Activated T-cell treated with anti-CD3 and anti-CD28 coated beads, Interleukin-2, amount 50 U/mL, for 4 hours (primary cell): ENCODE measurements around the gene TADA2A. TPM values are rescaled to one million over a fixed set of nuclear protein-coding genes. Genes with fewer than 3 reads are reported as not detected.

ENCODE experiments used
- ATAC-seq, 2 donors: fragments of 200-7000 bp; cut with Tn5 transposase; one replicate each; pipeline ENCODE4 v1.10.0; 2021
- DNase-seq: peaks from one replicate; pipeline ENCODE4 v3.0.0-alpha.2; 2020
- H3K27me3 Mint-ChIP-seq: one replicate; pipeline ENCODE4 v1.8.0; 2021; ENCODE audit warnings: low read depth, mixed read lengths
- H3K36me3 Mint-ChIP-seq: one replicate; pipeline ENCODE4 v1.8.0; 2022; ENCODE audit warnings: mixed read lengths; ENCODE audit not compliant: insufficient read depth
- H3K4me1 Mint-ChIP-seq: one replicate; pipeline ENCODE4 v1.8.0; 2021; ENCODE audit warnings: low read depth, mixed read lengths
- H3K4me3 Mint-ChIP-seq: one replicate; pipeline ENCODE4 v1.8.0; 2021; ENCODE audit warnings: mild to moderate bottlenecking, moderate library complexity, mixed read lengths
- H3K9me3 Mint-ChIP-seq: one replicate; pipeline ENCODE4 v1.8.0; 2021; ENCODE audit warnings: mixed read lengths
- total RNA-seq, 3 donors: library from RNA; stranded (reverse); gene quantifications; one replicate each; pipeline ENCODE4 v1.2.1, GENCODE V29; 2021

TADA2A gene
- total RNA-seq, 3 donors from 2014 or later, result 38.8 to 39.6 (median 39.3) TPM

DNA sequence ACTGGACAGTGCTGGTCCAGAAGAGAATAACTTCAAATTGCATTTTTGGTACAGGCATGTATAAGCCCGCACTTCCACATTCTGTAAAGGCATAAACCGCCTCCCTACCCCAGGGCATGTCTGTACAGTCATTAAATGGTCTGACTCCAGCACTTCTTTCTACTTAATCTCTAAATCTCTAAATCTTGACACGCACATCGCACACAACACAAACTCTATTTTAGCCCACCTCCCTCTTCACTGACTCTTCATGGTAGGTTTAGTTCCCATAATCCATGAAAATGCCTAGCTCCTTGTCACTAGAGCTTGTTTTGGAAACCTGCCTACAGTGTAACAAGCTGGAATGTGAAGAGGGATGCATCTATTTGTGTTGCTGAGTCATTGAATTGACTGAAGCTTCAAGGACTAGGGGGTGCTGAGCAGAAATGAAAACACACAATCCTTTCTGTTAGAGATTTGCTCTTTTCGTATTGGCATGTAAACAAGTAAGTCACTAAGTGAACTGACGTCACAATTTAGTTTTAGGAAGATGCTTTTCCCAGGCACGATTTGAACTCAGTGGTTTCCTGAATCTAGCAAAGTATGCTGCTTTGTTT lies 81.4 kb downstream of the TADA2A start:
- DNase-seq, result no peak
- H3K27me3 Mint-ChIP-seq, result no peaks in the 10 kb centered on the region

DNA sequence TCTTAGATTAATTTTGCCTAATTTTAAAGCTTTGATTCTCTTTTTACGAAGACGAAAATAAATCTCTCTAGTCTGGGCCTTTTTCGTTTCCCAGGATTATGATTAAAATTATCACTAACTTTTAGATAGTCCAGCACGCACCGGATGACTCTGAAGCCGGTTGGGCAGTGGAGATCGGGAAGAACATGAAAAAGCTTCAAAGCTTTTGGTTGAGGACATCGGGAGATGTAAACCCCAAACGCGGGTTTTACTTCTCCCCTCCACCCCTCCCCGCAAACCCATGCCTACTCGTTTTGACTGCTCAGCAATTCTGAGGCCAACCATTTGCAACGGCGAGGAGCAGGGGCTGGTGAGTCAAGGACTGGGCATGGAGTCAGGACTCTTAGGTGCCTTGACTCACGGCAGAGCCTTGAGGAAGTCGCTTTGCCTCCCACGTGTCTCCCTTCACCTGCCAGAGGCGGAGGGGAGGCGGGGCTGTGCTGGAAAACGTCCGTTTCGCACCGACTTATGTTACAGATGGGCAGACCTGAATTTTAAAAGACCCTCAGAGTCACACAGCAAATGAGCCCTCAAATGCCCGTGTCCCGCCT lies 82.0 kb downstream of the TADA2A start:
- Mint-ChIP-seq H3K27me3 (no peaks in the 10 kb centered on the region), H3K36me3 (peaks cover 2% of the 10 kb centered on the region), H3K9me3 (no peaks in the 10 kb centered on the region), H3K4me1 (peaks cover 34% of the 10 kb centered on the region), H3K4me3 (peak overlapping the region; percentile 90)
- DNase-seq, result peak; percentile 64
- peak; percentile 49 to 58 for ATAC-seq

More for the DNA sequence above, 81.4 kb downstream of the TADA2A start:
- no peak for ATAC-seq
- no peaks in the 10 kb centered on the region for H3K9me3 Mint-ChIP-seq
- peaks cover 34% of the 10 kb centered on the region for H3K4me1 Mint-ChIP-seq
- peaks cover 2% of the 10 kb centered on the region for H3K36me3 Mint-ChIP-seq
- peak overlapping the region; percentile 90 for H3K4me3 Mint-ChIP-seq

GRCh38 chr17:37489197-37490001 lies 82.7 kb downstream of the TADA2A start, which contains the start of gene DUSP14:
TSS of gene DUSP14 (plus strand) at chr17:37489891. CDS start at chr17:37512273, 22,382 bp downstream.
- ATAC-seq (peak; percentile 84 to 85), DNase-seq (peak; percentile 78)
- H3K27me3 Mint-ChIP-seq, result no peaks in the 10 kb centered on the region
- no peaks in the 10 kb centered on the region for H3K9me3 Mint-ChIP-seq
- H3K4me1 Mint-ChIP-seq, result peaks cover 34% of the 10 kb centered on the region
- H3K4me3 Mint-ChIP-seq, result peak within 1 kb of the TSS; percentile 92
- no peaks in the 10 kb centered on the region for H3K36me3 Mint-ChIP-seq

DNA sequence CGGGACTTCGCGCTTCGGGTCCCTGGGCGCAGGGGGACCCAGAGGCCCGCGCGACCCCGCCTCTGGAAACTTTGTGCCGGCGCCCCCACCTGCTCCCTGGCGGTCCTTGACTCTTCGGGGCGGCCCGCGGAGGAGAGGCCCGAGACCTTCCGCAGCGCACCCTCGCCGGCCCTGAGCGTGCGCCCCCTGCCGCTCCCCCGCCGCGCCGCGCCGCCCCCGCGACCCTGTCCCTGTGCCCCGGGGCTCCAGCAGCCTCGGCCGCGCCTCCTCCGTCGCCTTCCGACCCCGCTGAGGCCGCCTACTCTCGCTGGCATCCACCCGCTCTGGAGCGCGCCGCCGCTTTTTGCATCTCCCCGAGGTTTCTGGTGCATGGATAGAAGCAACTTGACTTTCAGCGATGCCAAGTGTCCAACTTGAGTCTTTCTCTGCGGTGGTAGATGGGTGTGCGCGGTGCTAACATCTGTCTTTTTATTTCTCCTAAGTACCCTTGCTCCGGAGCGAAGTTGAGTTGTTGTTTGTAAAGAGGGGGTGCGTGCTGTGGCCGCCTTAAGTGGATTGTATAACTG lies 83.4 kb downstream of the TADA2A start:
- peak overlapping the region; percentile 92 for H3K4me3 Mint-ChIP-seq
- H3K4me1 Mint-ChIP-seq, result peaks cover 34% of the 10 kb centered on the region

GRCh38 chr17:37490638-37491614 lies 84.2 kb downstream of the TADA2A start:
- DNase-seq, result no peak

More for the DNA sequence above, 83.4 kb downstream of the TADA2A start:
- DNase-seq (peak; percentile 67), ATAC-seq (peak; percentile 61 to 67)
- H3K36me3 Mint-ChIP-seq, result no peaks in the 10 kb centered on the region
- H3K27me3 Mint-ChIP-seq, result no peaks in the 10 kb centered on the region
- no peaks in the 10 kb centered on the region for H3K9me3 Mint-ChIP-seq

DNA sequence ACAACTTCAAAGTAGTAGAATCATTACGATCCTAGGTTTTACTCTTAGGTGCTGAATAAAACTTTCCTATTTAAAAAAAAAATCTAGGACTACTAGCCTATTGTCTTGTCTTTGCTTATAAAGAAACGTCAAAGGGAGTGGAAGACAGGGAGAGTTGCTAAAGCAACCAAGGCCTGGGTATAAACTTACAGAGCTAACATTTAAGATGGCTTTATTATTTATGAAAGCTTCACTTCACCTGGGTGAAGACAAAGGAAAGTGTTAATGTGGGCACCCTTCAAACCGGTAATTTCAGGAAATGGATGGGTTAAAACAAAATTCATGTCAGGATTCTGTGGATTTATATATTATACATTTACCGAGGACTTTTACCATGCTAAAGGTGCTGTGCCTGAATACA lies 85.5 kb downstream of the TADA2A start:
- H3K4me3 Mint-ChIP-seq, result no peak overlapping the region
- no peaks in the 10 kb centered on the region for H3K9me3 Mint-ChIP-seq
- DNase-seq (no peak), ATAC-seq (no peak)
- H3K27me3 Mint-ChIP-seq, result no peaks in the 10 kb centered on the region
- no peaks in the 10 kb centered on the region for H3K36me3 Mint-ChIP-seq
- H3K4me1 Mint-ChIP-seq, result peaks cover 34% of the 10 kb centered on the region

More at GRCh38 chr17:37490638-37491614, 84.2 kb downstream of the TADA2A start:
- H3K4me1 Mint-ChIP-seq, result peaks cover 34% of the 10 kb centered on the region
- no peaks in the 10 kb centered on the region for H3K36me3 Mint-ChIP-seq
- no peaks in the 10 kb centered on the region for H3K27me3 Mint-ChIP-seq
- H3K4me3 Mint-ChIP-seq, result peak overlapping the region; percentile 92
- ATAC-seq, result no peak
- H3K9me3 Mint-ChIP-seq, result no peaks in the 10 kb centered on the region

GRCh38 chr17:37493249-37494027 lies 86.8 kb downstream of the TADA2A start:
- Mint-ChIP-seq H3K27me3 (no peaks in the 10 kb centered on the region), H3K4me3 (no peak overlapping the region), H3K36me3 (no peaks in the 10 kb centered on the region), H3K4me1 (peaks cover 28% of the 10 kb centered on the region), H3K9me3 (no peaks in the 10 kb centered on the region)
- ATAC-seq (no peak), DNase-seq (no peak)

GRCh38 chr17:37494401-37494831 lies 87.7 kb downstream of the TADA2A start:
- DNase-seq, result no peak

GRCh38 chr17:37494971-37495370 lies 88.3 kb downstream of the TADA2A start:
- Mint-ChIP-seq H3K36me3 (no peaks in the 10 kb centered on the region), H3K4me3 (no peak overlapping the region), H3K9me3 (no peaks in the 10 kb centered on the region), H3K27me3 (no peaks in the 10 kb centered on the region), H3K4me1 (peaks cover 23% of the 10 kb centered on the region)
- ATAC-seq, result no peak
- no peak for DNase-seq

More at GRCh38 chr17:37494401-37494831, 87.7 kb downstream of the TADA2A start:
- Mint-ChIP-seq H3K27me3 (no peaks in the 10 kb centered on the region), H3K9me3 (no peaks in the 10 kb centered on the region), H3K4me1 (peaks cover 23% of the 10 kb centered on the region), H3K4me3 (no peak overlapping the region), H3K36me3 (no peaks in the 10 kb centered on the region)
- ATAC-seq, result no peak

- DNase-seq (no peak), ATAC-seq (no peak)
- Mint-ChIP-seq H3K9me3 (no peaks in the 10 kb centered on the region), H3K27me3 (no peaks in the 10 kb centered on the region), H3K4me3 (no peak overlapping the region), H3K4me1 (no peaks in the 10 kb centered on the region), H3K36me3 (no peaks in the 10 kb centered on the region)
Measured at GRCh38 chr17:37500378-37500777, 93.7 kb downstream of the TADA2A start.

- no peak for ATAC-seq
Measured at GRCh38 chr17:37502009-37502936, 95.6 kb downstream of the TADA2A start.

DNA sequence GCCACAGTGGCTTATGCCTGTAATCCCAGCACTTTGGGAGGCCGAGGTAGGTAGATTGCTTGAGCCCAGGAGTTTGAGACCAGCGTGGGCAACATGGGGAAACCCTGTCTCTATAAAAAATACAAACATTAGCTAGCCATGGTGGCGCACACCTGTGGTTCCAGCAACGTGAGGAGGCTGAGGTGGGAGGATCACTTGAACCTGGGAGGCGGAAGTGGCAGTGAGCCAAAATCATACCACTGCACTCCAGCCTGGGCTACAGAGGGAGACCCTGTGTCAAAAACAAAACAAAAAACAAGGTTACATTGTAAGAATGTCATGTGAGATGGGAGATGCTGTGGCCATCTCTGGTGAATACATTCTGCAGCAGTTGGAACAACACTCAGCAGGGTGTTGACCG lies 96.5 kb downstream of the TADA2A start:
- ATAC-seq, result no peak
- no peak for DNase-seq

More at GRCh38 chr17:37502009-37502936, 95.6 kb downstream of the TADA2A start:
- DNase-seq, result no peak
- no peak overlapping the region for H3K4me3 Mint-ChIP-seq
- peaks cover 4% of the 10 kb centered on the region for H3K4me1 Mint-ChIP-seq
- H3K36me3 Mint-ChIP-seq, result no peaks in the 10 kb centered on the region
- no peaks in the 10 kb centered on the region for H3K9me3 Mint-ChIP-seq
- H3K27me3 Mint-ChIP-seq, result no peaks in the 10 kb centered on the region

More for the DNA sequence above, 96.5 kb downstream of the TADA2A start:
- Mint-ChIP-seq H3K4me3 (no peak overlapping the region), H3K9me3 (no peaks in the 10 kb centered on the region), H3K36me3 (no peaks in the 10 kb centered on the region), H3K4me1 (peaks cover 4% of the 10 kb centered on the region), H3K27me3 (no peaks in the 10 kb centered on the region)
